ENCODE data around the gene ELK1.

The ELK1 gene

GRCh38 chrX:47687263-47687662 is 36.9 kb upstream of the ELK1 start:
- Histone ChIP-seq H3K27me3 (ENCODE audit: insufficient read depth, poor library complexity, severe bottlenecking) (no peaks in the 10 kb centered on the region), H3K4me3 (replicated peaks; ENCODE audit: insufficient read depth, low read length) (no peak overlapping the region), H3K27ac (replicated peaks) (no peak overlapping the region)
- DNase-seq (ENCODE audit: low read depth in 1 of 2, low spot score in 1 of 2): no peak
- no peak for TF ChIP-seq REST (IDR thresholded peaks at IDR 0.05; ENCODE audit: insufficient replicate concordance, low read depth)
- no peak for TF ChIP-seq GABPA (IDR thresholded peaks at IDR 0.05; ENCODE audit: low read depth)
- TF ChIP-seq SPI1 (IDR thresholded peaks at IDR 0.05; ENCODE audit: borderline replicate concordance, low read depth): no peak
- TF ChIP-seq, protein P1, sequence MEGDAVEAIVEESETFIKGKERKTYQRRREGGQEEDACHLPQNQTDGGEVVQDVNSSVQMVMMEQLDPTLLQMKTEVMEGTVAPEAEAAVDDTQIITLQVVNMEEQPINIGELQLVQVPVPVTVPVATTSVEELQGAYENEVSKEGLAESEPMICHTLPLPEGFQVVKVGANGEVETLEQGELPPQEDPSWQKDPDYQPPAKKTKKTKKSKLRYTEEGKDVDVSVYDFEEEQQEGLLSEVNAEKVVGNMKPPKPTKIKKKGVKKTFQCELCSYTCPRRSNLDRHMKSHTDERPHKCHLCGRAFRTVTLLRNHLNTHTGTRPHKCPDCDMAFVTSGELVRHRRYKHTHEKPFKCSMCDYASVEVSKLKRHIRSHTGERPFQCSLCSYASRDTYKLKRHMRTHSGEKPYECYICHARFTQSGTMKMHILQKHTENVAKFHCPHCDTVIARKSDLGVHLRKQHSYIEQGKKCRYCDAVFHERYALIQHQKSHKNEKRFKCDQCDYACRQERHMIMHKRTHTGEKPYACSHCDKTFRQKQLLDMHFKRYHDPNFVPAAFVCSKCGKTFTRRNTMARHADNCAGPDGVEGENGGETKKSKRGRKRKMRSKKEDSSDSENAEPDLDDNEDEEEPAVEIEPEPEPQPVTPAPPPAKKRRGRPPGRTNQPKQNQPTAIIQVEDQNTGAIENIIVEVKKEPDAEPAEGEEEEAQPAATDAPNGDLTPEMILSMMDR (IDR thresholded peaks at IDR 0.05; ENCODE audit: insufficient read depth, low read length): no peak
- no peak for TF ChIP-seq POLR2AphosphoS5 (IDR thresholded peaks at IDR 0.05; ENCODE audit: low read depth)

DNA sequence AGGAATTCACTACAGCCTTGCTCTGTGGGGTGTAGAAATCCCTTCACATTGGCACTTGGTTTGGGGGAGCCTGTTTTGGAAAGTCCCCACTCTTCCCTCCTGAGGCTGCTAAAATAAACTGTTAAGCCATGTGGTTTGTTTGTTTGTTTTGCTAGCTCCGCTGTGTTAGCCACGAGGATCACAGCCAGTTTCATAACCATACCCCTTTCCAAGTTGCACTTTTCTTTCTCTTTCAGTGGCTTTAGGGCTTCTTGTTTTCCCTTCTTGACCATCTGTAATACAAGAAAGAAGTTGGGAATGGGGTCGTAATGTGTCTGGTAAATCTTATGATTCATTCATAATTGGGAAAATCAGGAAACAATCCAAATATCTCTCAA is 33.5 kb upstream of the ELK1 start:
- Histone ChIP-seq H3K4me3 (replicated peaks; ENCODE audit: insufficient read depth, low read length) (no peak overlapping the region), H3K27ac (replicated peaks) (no peak overlapping the region), H3K27me3 (ENCODE audit: insufficient read depth, poor library complexity, severe bottlenecking) (no peaks in the 10 kb centered on the region)
- DNase-seq (ENCODE audit: low read depth in 1 of 2, low spot score in 1 of 2): no peak
- TF ChIP-seq GABPA (IDR thresholded peaks at IDR 0.05; ENCODE audit: low read depth): no peak
- TF ChIP-seq, protein P1 (IDR thresholded peaks at IDR 0.05; ENCODE audit: insufficient read depth, low read length): no peak

DNA sequence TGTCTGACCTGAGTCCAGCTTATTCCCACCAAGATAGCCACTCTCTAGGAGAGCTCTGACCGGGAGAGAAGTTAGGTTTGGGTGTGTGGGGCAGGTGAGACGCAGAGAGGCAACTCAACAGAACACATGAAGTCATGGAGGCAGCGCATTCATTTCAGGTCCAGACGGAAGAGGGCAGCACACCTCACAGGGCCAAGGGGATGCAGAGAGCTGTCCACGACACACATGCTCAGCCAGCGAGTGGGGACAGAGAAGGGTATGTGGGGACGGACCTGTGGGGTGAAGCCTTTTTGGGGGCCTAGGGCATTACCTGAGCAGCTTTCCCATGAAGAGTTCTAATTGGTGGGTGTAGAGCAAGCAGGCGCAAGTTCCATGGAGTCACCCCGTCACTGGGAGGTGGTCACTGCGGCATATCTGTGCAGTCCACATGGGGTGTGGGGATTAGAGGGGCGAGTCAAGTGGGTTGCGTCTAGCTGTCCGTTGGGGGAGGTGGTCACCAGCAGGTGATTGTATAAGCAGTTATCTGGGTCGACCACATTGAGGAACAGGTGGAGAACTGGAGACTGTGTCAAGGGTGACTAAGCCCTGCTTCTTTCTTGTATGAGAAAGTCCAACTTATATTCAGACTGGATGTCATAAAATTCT is 32.9 kb upstream of the ELK1 start:
- no peak overlapping the region for H3K4me3 ChIP-seq (replicated peaks; ENCODE audit: insufficient read depth, low read length)
- TF ChIP-seq, protein P1 (IDR thresholded peaks at IDR 0.05; ENCODE audit: insufficient read depth, low read length): no peak
- TF ChIP-seq GABPA (IDR thresholded peaks at IDR 0.05; ENCODE audit: low read depth): no peak
- no peak for TF ChIP-seq POLR2AphosphoS5 (IDR thresholded peaks at IDR 0.05; ENCODE audit: low read depth)
- no peak for TF ChIP-seq SPI1 (IDR thresholded peaks at IDR 0.05; ENCODE audit: borderline replicate concordance, low read depth)
- TF ChIP-seq REST (IDR thresholded peaks at IDR 0.05; ENCODE audit: insufficient replicate concordance, low read depth): no peak
- no peak for DNase-seq (ENCODE audit: low read depth in 1 of 2, low spot score in 1 of 2)
- H3K27ac ChIP-seq (replicated peaks): no peak overlapping the region
- no peaks in the 10 kb centered on the region for H3K27me3 ChIP-seq (ENCODE audit: insufficient read depth, poor library complexity, severe bottlenecking)

Measured in HL-60 (cell line).